GM18867 (cell line): ENCODE measurements around the gene ALPK1.
A peak's percentile ranks its signal among the peaks of the same experiment; 100 is the strongest.
"Not testable (repeated sequence)": the region's sequence is repeated elsewhere in the genome, so short reads cannot be mapped to it uniquely, and the experiment has no call there.

Source experiments
- ATAC-seq: cut with Tn5 transposase; IDR thresholded peaks from one replicate; pipeline ENCODE4 v1.9.1; 2021; ENCODE audit warnings: mild to moderate bottlenecking, moderate library complexity; ENCODE audit not compliant: unreplicated experiment

Gene ALPK1

GRCh38 chr4:112284166-112284565, 13.0 kb upstream of the ALPK1 start:
- no peak for ATAC-seq

DNA sequence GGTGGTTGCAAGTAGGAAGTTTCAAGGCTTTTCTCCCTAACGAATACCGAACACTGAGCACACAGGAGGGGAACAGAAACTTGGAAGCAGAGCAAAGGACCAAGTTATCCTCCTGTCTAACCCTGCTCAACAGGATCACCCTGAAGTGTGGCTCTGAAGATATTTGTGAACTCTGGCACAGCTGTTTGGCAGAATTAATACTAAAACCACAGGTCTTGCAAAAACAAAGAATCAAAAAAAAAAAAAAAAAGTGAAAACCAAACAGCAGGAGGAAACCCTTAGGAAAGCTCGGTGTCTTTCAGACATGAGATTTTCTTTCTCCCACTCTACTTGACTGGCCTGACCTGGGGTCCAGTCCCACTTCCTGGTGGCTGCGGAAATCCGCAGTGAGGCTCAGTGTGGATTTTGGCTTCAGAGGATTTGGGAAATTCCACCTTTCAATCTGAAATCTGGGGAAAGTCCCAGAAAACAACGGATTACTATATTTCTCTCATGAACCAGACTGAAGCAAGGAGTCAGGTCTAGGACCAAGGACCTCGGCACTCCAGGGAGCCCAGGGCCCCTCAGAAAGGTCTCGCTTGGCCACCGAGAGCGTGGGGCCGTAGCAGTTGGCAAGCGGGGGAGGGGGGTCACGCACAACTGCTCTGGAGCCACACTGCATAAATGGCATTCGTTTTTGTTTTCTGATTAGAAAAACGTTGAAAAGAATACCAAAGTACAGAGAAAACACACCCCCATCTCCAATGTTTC, 12.3 kb upstream of the ALPK1 start:
- no peak for ATAC-seq

DNA sequence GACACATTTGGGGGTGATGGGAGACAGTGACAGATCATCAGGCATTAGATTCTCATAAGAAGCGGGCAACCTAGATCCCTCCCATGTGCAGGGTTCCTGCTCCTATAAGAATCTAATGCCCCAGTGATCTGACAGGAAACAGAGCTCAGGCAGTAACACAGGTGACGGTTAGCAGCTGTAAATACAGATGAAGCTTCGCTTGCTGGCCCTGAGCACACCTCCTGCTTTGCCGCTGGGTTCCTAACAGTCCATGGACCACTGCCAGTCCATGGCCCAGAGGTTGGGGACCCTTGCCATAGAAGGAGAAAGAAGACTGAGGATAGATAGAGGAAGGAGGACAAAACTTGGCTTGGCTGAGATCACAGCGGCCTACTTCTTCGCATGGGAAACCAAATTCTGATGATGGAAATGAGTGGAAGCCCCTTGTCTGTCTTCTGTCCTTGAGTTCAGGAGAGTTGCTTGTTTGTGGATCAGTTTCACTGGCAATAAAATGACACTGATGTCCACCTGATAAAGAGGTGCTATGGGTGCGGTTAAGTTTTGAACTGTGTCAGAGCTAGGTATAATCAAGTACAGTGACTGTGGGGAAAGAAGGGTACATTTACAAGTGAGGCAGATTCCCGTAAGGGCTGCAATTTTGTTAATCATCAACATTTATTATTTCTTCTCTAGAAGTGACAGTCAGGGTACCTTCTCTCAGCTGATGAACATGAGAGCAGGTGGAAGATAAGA, 9.7 kb upstream of the ALPK1 start:
- peak; percentile 28 for ATAC-seq

- peak; percentile 32 for ATAC-seq
These were observed 8.7 kb upstream of the ALPK1 start for GRCh38 chr4:112288455-112288854.

GRCh38 chr4:112289407-112290253, 7.5 kb upstream of the ALPK1 start:
- ATAC-seq = no peak

DNA sequence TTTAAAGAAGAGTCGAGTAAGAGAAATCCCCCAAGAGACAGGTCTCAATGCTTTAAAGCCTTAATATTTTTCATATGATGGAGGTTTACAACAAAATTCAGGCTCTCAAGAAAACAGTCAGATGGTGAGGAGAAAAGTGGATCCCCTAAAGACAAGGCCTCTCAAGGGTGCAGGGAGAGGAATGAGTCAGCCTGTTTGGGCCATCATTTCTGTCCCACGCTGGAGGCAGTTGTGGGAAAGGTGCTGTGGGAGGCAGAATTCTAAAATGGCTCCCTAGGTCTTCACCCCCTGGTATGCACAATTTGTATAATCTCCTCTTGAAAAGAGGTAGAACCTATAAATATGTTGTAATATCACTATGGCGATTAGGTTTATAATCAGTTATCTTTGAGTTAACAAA, 6.8 kb upstream of the ALPK1 start:
- no peak for ATAC-seq

GRCh38 chr4:112299721-112300120, 2.6 kb downstream of the ALPK1 start:
- no peak for ATAC-seq

- ATAC-seq = peak; percentile 86
These were observed 5.4 kb downstream of the ALPK1 start for GRCh38 chr4:112302320-112303274.

GRCh38 chr4:112305477-112305876, 8.3 kb downstream of the ALPK1 start:
- not testable (repeated sequence) for ATAC-seq

DNA sequence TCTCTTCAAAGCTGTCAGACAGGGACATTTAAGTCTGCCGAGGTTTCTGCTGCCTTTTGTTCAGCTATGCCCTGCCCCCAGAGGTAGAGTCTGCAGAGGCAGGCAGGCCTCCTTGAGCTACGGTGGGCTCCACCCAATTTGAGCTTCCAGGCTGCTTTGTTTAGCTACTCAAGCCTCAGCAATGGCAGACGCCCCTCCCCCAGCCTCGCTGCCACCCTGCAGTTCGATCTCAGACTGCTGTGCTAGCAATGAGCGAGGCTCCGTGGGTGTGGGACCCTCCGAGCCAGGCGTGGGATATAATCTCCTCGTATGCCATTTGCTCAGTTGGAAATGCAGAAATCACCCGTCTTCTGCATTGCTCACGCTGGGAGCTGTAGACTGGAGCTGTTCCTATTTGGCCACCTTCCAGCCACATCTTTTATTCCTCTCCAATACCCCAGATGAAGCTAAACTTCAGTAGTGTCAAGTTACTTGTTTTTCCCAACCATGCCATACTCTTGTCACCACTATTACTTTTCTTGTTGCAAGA, 12.2 kb downstream of the ALPK1 start:
- not testable (repeated sequence) for ATAC-seq

DNA sequence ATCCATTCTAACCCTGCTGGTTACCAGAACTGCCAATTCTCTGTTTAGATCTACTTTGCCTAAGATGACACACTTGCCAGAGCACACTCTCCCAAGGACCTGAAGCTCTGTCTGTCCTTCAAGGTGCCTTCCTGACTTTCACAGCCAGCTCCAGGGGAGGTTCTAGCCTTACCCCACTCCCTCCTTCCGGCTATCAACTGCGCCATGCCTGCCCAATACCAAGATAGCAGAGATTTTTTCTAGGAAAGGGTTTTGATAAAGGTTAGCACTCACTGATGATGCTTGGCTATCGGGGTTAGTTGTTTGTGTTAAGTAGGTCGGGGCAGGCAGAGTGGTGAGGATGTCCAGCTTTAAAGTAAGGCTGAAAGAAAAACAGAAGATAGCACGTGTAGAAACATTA, 14.3 kb downstream of the ALPK1 start:
- ATAC-seq = no peak

GRCh38 chr4:112312610-112313239, 15.6 kb downstream of the ALPK1 start:
- peak; percentile 99 for ATAC-seq

GRCh38 chr4:112315446-112315845, 18.3 kb downstream of the ALPK1 start:
- ATAC-seq = no peak

- ATAC-seq = no peak
These were observed 19.2 kb downstream of the ALPK1 start for GRCh38 chr4:112316360-112316759.

- ATAC-seq = peak; percentile 97
These were observed 21.3 kb downstream of the ALPK1 start for GRCh38 chr4:112318239-112319142.

DNA sequence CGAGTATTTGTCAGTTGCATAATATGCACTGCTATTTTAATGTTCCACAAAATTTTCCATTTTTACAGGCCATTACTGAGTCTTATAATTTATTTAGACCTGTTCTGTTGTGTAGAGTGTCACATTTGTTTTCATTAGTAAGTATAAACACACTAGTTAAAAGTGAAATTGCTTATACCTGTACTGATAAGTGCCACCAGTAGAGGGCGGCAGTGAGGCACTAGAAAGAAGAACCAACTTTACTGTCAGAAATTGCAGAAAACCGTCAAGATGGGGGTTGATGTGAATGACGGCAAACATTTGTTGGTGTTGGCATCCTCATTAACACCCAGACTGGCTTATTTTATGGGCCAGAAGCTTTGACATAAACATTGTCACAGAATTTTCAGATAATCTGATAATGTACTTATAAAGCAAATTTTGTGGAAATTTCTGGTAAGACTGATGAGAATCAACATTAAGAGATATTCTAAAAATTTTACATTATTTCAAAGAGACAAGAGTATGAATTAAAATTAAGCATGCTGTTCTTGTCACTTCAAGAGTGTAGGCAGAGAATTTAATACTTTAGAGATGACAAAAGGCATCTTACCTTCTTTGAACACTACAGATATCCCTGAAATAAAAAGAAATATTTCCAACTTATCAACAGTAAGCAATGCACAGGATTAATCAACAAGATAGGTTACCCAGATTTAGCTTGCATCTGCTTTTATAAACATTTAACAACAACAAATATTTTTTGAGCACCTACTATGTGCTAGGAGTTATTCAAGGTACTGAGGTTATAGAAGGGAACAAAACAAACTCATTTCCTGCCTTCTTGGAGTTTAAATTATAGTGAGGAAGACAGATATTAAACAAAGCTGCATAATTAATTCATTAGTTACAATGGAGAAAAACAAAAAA, 24.9 kb downstream of the ALPK1 start:
- ATAC-seq = peak; percentile 19

DNA sequence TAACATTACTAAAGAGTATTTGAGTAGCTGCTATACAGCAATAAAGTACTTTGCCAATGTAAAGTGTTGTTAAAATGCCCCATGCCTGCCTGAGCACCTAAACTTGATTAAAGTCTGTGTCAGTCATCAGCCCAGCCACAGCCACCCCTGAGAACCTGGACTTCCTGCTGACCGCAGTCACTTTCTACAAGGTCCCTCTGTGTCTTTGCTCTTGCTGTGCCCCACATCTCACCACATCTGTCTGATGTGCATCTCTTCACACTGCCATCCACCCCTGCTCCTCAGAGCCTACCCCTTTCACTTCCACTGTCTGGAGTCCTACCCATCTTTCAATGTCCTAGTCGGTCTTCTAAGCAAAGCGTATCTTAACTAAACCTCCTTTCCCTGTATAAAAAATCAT, 25.7 kb downstream of the ALPK1 start:
- no peak for ATAC-seq

- ATAC-seq = no peak
These were observed 28.4 kb downstream of the ALPK1 start for GRCh38 chr4:112325530-112325929.
